Tibial artery (tissue), 4 donors: ENCODE measurements around the gene GLB1L3.

Experiments used
- DNase-seq, 2 donors: peaks; one replicate each; pipeline ENCODE4 v3.0.0-alpha.2; 2019
- H3K27ac ChIP-seq, 2 donors: fragments of 200-600 bp; sonication (generic) in 1 of 2; 1 replicate in 1 of 2; 2 replicates in 1 of 2; pipeline ENCODE4 v1.5.1; 2018 to 2019; ENCODE audit warnings: mild to moderate bottlenecking in 1 of 2
- H3K27me3 ChIP-seq, 2 donors: fragments of 200-600 bp; sonication (generic) in 1 of 2; one replicate each; pipeline versions ENCODE4 v1.5.1 to v1.6.0; 2016 to 2019
- H3K36me3 ChIP-seq, 3 donors: fragments of 200-600 bp; sonication (generic) in 2 of 3; one replicate each; pipeline ENCODE4 v1.5.1; 2016 to 2019; ENCODE audit warnings: mild to moderate bottlenecking in 2 of 3
- H3K4me1 ChIP-seq, 4 donors: fragments of 200-600 bp; sonication (generic) in 2 of 4; 1 replicate in 3 of 4; 2 replicates in 1 of 4; pipeline ENCODE4 v1.5.1; 2016 to 2019
- H3K4me3 ChIP-seq, 2 donors: fragments of 200-600 bp; sonication (generic) in 1 of 2; 1 replicate in 1 of 2; 2 replicates in 1 of 2; pipeline ENCODE4 v1.5.1; 2018 to 2019; ENCODE audit warnings: mild to moderate bottlenecking in 2 of 2
- H3K9me3 ChIP-seq, 3 donors: fragments of 200-600 bp; sonication (generic) in 1 of 3; one replicate each; pipeline ENCODE4 v1.5.1; 2016 to 2019
- intact Hi-C: fragments of 100-400 bp; cut with DNase I; formaldehyde crosslinking; loops from one replicate; pipeline ENCODE4 v1.15.0; 2023; ENCODE audit warnings: low total_unique reads
- TF ChIP-seq, protein P1 (sequence below), 2 experiments: fragments of 200-600 bp in 1 of 2; fragments of 450-650 bp in 1 of 2; IDR thresholded peaks; one replicate each; pipeline ENCODE4 v1.5.1; 2017 to 2019; ENCODE audit warnings: antibody characterized with exemption in 2 of 2, mild to moderate bottlenecking in 1 of 2, moderate library complexity in 1 of 2

GLB1L3 gene

DNA sequence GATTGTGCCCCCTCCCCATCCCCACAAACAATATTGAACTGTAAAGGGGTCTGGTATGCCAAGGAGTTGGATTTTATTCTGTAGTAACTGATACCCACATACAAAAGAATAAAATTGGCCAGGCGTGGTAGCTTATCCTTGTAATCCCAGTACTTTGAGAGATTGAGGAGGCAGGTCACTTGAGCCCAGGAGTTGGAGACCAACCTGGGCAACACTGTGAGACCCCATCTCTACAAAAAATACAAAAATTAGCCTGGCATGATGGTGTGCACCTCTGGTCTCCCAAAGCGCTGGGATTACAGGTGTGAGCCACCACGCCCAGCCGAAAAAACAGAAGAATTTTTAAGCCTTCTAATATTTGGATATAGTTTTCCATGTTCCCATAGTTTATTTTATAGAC, 4.2 kb upstream of the GLB1L3 start:
- Histone ChIP-seq H3K36me3 (no peaks in the 10 kb centered on the region), H3K4me3 (no peak overlapping the region), H3K9me3 (no peaks in the 10 kb centered on the region), H3K27ac (no peak overlapping the region), H3K27me3 (peaks cover 0 to 57% of the 10 kb centered on the region in 2 donors), H3K4me1 (peaks cover 0 to 16% (median 14%) of the 10 kb centered on the region in 4 donors)
- TF ChIP-seq, protein P1, sequence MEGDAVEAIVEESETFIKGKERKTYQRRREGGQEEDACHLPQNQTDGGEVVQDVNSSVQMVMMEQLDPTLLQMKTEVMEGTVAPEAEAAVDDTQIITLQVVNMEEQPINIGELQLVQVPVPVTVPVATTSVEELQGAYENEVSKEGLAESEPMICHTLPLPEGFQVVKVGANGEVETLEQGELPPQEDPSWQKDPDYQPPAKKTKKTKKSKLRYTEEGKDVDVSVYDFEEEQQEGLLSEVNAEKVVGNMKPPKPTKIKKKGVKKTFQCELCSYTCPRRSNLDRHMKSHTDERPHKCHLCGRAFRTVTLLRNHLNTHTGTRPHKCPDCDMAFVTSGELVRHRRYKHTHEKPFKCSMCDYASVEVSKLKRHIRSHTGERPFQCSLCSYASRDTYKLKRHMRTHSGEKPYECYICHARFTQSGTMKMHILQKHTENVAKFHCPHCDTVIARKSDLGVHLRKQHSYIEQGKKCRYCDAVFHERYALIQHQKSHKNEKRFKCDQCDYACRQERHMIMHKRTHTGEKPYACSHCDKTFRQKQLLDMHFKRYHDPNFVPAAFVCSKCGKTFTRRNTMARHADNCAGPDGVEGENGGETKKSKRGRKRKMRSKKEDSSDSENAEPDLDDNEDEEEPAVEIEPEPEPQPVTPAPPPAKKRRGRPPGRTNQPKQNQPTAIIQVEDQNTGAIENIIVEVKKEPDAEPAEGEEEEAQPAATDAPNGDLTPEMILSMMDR (IDR thresholded peaks at IDR 0.05) = no peak
- intact Hi-C loops = no loop called here
- DNase-seq = no peak

DNA sequence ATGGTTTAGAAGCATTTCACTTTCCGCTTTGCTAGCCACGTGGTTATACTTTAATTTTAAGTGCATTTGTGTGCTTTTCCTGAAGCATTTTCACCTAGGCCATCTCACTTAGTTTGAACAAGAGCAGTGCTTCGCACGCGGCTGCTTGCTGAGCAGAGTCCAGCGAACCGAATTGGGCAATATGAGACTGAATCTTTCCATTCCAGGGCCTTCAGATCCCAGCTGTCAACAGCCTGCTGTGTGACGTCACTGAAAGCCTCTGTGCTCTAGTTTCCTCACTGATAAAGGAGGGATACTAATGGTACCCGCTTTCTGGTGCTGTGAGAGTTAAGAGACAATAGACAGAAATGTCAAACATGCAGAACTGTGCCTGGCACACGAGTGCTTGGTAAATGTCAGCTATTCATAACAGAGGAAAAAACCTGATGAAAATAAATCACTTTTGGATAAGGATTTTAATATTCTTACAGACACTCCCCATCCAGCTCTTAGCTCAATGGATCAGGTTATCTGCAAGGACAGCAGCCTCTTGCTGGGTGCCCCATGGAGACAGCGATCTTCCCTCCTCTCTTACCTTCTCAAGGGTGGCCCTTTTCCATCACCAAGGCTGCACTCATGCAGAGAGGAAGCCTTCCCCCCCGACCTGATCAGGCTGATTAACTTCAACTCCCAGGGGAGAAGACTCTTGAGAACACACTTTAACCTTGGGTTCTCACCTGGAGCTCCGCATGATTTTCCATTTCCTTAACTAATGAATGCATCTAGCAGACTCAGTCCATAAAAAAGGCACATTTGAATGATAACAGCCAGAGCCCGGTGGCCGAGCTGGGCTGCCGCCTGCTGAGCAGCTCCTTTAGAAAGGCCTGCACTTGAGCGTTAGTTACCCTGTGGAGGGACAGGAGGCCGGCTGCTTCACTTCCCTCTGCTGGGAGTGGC, 3.5 kb upstream of the GLB1L3 start:
- TF ChIP-seq, protein P1 (IDR thresholded peaks at IDR 0.05) = no peak
- Histone ChIP-seq H3K4me3 (no peak overlapping the region), H3K27me3 (peaks cover 0 to 63% of the 10 kb centered on the region in 2 donors), H3K36me3 (no peaks in the 10 kb centered on the region), H3K4me1 (peaks cover 0 to 23% (median 17%) of the 10 kb centered on the region in 4 donors), H3K9me3 (no peaks in the 10 kb centered on the region), H3K27ac (no peak overlapping the region)
- DNase-seq = no peak
- intact Hi-C loops = no loop called here

DNA sequence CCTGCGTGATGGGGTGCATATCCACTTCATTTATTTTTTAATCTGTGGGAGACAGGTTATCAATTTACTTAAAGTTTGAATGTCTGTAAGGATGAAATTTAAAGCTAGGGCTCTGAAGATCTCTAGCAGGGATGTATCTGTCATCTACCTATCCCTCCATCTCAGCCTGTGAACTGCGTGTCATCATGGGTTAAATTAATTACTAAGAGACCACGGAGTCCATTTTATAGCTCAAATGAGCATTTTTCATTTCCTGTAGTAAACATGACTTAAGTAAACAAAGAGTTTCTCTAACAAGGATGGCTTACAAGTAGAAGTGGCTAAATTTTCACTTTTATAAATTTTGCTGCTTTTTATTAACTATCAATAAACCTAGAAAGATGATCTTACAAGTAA, 2.9 kb upstream of the GLB1L3 start:
- intact Hi-C loops = no loop called here
- H3K27ac ChIP-seq = no peak overlapping the region
- TF ChIP-seq, protein P1 (IDR thresholded peaks at IDR 0.05) = no peak
- H3K27me3 ChIP-seq = peaks cover 0 to 70% of the 10 kb centered on the region in 2 donors
- no peak overlapping the region for H3K4me3 ChIP-seq
- H3K4me1 ChIP-seq = peaks cover 0 to 23% (median 17%) of the 10 kb centered on the region in 4 donors
- no peaks in the 10 kb centered on the region for H3K36me3 ChIP-seq
- DNase-seq = no peak
- H3K9me3 ChIP-seq = peaks cover 0 to 2% (median 0%) of the 10 kb centered on the region in 3 donors

DNA sequence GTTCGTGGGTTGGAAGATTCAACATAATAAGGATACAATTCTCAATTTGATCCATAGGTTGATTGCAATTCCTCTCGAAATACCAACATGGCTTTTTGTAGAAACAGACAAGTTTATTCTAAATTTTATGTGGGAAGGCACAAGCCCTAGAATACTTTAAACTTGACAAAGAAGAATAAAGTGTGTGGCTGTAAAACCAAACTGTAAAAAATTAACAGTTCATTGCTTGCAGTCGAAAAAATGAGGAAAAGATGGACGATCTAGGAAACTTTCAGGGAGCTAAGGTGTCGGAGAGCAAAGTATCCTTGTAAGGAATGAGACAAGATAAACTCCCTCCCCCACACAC, 1.0 kb upstream of the GLB1L3 start:
- no peak for DNase-seq
- H3K9me3 ChIP-seq = peaks cover 0 to 5% (median 0%) of the 10 kb centered on the region in 3 donors
- peaks cover 0 to 23% (median 17%) of the 10 kb centered on the region in 4 donors for H3K4me1 ChIP-seq
- no peak overlapping the region for H3K4me3 ChIP-seq
- intact Hi-C loops = no loop called here
- H3K27ac ChIP-seq = no peak overlapping the region
- H3K27me3 ChIP-seq = peaks cover 0 to 70% of the 10 kb centered on the region in 2 donors
- H3K36me3 ChIP-seq = no peaks in the 10 kb centered on the region
- TF ChIP-seq, protein P1 (IDR thresholded peaks at IDR 0.05) = no peak

DNA sequence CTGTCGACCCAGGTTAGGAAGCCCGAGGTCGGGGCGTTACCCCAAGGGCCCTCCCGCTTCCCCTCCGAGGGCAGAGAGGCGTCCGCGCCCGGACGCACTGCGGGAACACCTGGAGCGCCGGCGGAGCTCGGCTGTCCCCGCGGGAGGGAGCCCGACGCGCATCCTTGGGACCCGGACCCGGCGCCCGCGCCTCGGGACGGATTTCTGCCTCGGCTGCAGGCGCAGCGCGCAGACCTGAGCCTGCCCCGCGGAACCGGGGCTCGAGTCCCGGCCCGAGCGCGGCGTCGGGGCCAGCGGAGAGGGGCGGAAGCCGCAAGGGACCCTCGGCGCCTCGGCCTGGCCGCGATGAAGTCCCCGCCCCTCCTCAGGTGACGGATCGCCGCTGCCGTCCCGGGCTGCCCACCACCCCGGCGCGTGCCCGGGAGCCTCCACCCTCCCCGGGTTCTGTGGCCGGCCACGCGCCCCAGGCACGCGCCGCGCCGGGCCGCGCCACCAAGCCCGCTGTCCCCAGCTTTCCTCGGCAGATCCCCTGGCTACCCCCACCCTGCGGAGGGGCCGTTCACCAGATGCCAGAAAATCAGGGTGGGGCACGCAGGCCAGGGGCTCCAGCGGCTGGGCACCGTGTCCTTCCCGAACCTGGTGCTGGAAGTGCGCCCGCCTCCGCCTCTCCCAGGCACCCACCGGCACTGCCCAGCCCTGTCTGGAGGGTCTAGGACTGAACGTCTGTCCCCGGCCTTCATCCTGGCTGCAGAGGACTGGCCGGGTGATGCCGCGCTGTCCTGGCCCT, 410 bp downstream of the GLB1L3 start:
- intact Hi-C loops = no loop called here
- H3K4me1 ChIP-seq = peaks cover 0 to 23% (median 17%) of the 10 kb centered on the region in 4 donors
- H3K4me3 ChIP-seq = peak overlapping the region; percentile 0 to 33
- H3K27ac ChIP-seq = no peak overlapping the region
- TF ChIP-seq, protein P1 (IDR thresholded peaks at IDR 0.05) = no peak
- peaks cover 0 to 5% (median 0%) of the 10 kb centered on the region in 3 donors for H3K9me3 ChIP-seq
- H3K36me3 ChIP-seq = no peaks in the 10 kb centered on the region
- peaks cover 0 to 61% of the 10 kb centered on the region in 2 donors for H3K27me3 ChIP-seq
- no peak for DNase-seq
